Stimulated activated CD4-positive, alpha-beta T cell treated with anti-CD3 and anti-CD28 coated beads, Interleukin-12 subunit alpha, Interleukin-12 subunit beta, amount 100 ng/mL, for 24 hours (primary cell): ENCODE results near the gene SLC13A3.

Experiments used
- DNase-seq, 2 experiments: peaks; one replicate each; pipeline ENCODE4 v3.0.0-alpha.2; 2020; ENCODE audit warnings: low read depth in 2 of 2

SLC13A3 gene

GRCh38 chr20:46605181-46605580 is 46.1 kb downstream of the SLC13A3 start:
- no peak for DNase-seq

- DNase-seq, result no peak
Measured at GRCh38 chr20:46604551-46605133, 46.6 kb downstream of the SLC13A3 start.

DNA sequence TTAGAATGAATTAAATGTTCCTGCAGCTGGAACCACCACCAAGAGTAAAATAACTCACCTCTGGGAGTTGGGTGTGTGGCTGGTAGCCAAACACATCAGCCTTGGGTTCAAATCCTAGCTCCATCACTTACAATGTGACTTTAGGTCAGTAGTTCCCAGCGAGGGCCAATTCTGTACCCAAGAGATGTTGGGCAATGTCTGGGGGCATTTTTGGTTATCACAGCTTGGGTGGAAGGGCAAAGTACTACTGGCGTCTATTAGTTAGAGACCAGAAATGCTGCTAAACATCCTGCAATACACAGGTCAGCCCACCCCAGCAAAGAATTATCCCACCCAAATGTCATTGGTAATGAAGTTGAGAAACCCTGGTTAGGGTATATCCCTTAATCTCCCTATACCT is 48.8 kb downstream of the SLC13A3 start:
- DNase-seq, result no peak

- DNase-seq, result no peak
Measured at GRCh38 chr20:46601603-46602122, 49.6 kb downstream of the SLC13A3 start.

- DNase-seq, result no peak
Measured at GRCh38 chr20:46600286-46600752, 50.9 kb downstream of the SLC13A3 start.

GRCh38 chr20:46599227-46599987 is 51.9 kb downstream of the SLC13A3 start:
- DNase-seq, result no peak

GRCh38 chr20:46595933-46596332 is 55.3 kb downstream of the SLC13A3 start:
- DNase-seq, result no peak

DNA sequence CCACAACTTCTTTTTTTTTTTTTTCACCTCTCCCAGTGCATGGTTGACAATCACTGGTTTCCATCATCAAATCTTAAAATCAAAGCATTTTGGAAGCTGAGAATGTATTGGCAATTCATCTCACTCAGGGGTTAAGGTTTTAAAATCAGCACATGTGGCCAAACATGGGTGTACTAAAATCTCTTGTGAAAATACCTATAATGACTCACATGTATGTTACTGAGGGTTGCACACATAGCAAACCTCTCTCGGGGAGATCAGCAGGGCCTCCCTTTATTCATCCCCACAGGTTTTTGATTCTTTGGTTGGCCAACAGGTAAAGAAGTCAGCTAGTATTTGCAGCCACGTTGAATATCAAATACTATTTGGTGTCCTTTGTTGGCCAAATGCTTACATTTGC is 56.5 kb downstream of the SLC13A3 start:
- no peak for DNase-seq

GRCh38 chr20:46592580-46593362 is 58.5 kb downstream of the SLC13A3 start:
- peak in 1 of 2 experiments; percentile 4 for DNase-seq

DNA sequence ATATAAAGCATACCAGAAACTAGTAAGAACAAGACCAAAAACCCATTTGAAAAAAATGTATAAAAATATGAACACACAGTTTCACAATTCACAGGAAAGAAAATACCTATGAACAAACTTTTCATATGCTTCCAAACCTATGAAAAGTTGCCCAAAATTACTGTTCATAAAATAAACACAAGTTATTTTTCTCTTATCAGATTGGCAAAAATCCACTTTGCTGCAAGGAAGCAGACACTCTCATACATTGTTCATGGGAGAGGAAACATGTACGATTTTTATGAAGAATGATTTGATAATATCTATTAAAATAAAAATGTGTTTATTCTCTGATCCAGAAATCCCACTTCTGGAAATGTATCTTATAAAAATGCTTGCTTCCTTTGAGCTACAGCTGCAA is 60.8 kb downstream of the SLC13A3 start:
- no peak for DNase-seq

- no peak for DNase-seq
Measured at GRCh38 chr20:46588532-46589511, 62.4 kb downstream of the SLC13A3 start.

- no peak for DNase-seq
Measured at GRCh38 chr20:46587986-46588385, 63.3 kb downstream of the SLC13A3 start.

DNA sequence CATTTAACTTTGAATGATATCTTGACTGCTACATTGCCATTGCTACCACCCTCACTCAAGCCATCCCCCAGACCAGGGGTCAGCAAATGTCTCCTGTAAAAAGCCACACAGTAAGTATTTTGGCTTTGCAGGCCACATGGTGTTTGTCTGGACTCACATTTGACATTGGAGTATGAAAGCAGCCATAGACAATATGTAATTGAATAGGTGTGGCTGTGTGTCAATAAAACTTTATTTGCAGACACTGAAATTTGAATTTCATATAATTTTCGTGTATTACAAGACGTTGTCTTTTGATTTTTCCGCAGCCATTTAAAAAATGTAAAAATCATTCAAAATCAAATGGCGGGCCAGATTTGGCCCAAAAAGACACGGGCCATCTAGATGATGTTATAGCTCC is 64.5 kb downstream of the SLC13A3 start:
- DNase-seq, result no peak

DNA sequence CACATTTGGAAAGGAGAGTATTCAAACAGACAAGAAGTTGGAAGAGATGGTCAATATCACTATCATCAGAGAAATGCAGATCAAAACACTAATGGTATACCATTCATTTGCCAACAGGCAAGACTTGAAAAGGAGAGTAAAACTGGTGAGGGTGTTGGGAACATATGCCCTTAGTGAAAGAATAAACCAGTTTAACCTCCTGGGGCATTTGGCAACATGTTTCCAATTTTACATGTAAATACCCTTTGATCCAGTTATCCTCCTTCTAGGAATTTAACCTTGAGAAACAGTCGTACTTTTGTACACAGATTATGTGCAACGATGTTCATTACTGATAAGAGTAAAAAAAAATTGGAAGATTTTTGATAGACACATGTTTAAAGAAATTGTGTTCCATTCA is 66.8 kb downstream of the SLC13A3 start:
- DNase-seq, result no peak

DNA sequence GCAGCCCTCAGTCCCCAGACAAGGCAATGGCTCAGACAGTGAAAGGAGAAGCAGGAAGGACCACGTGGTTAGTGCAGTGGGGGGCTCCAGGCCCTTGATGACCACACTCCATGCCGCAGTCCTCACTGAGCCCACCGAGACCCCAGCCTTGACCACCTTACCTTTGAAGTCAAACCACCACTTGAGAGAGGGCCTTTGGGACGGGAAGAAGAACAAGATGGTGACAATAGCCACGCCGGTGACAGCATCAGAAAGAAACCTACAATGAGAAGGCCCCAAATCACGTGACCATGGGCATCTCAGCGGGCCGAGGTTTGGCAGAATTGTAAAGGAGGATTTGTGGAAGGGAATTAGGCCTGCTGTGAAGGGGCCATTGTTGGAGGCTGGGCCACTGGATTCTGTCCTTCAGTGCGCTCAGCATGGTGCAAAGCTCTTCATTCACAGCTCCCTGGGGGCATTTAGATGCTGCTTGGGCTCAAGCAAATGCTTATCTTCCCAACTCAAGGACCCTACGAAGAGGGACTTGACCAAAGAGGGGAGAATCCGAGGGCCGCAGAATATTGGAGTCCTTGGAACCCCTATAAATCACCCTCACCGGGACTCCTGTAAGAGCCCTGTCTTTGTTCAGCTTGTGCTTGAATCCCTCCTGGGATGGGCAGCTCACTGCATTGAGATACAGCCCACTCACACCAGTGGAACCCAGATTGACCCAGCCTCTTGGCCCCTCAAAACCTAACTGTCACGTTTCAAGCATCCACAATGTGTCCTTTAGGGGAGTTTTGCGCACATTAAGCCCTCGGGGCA is 67.6 kb downstream of the SLC13A3 start:
- no peak for DNase-seq

- no peak for DNase-seq
Measured at GRCh38 chr20:46582648-46583047, 68.6 kb downstream of the SLC13A3 start.

GRCh38 chr20:46581391-46581790 is 69.9 kb downstream of the SLC13A3 start:
- DNase-seq, result no peak

DNA sequence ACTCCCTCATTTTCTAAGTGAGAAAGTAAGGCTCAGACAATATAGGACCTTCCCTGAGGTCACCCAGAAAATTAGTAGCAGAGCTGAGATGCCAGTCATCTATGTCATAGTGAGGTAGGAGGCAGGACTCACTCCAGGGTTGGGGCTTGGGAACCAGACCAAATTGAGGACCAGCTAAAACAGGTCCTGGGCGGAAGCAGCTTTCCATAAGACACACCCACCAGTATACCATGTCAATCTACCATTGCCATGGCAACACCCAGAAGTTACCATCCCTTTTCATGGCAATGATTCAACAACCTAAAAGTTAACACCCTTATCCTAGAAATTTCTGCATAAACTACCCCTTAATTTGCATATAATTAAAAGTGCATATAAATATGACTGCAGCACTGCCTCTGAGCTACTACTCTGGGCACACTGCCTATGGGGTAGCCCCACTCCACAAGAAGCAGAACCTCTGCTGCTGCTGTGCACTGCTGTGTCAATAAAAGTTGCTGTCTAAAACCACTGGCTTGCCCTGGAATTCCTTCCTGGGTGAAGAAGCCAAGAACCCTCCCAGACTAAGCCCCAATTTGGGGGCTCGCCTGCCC is 70.5 kb downstream of the SLC13A3 start:
- DNase-seq, result no peak

DNA sequence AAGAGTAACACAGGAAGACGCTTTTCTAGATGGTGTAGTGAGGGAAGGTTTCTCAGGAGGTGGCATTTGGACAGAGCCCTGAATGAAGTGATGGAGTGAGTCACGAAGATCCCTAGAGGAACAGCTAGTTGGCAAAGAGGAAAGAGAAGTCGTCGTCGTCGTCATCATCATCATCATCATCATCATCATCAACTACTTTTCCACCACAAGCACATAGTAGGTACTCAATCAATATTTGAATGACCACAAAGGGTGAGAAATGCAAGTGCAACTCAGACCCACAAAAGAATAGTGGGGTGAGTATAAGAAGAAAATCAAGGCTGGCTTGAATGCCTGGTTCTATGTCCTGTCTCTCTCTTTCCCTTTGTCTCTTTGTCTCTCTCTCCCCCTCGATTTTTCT is 72.5 kb downstream of the SLC13A3 start:
- DNase-seq, result no peak

DNA sequence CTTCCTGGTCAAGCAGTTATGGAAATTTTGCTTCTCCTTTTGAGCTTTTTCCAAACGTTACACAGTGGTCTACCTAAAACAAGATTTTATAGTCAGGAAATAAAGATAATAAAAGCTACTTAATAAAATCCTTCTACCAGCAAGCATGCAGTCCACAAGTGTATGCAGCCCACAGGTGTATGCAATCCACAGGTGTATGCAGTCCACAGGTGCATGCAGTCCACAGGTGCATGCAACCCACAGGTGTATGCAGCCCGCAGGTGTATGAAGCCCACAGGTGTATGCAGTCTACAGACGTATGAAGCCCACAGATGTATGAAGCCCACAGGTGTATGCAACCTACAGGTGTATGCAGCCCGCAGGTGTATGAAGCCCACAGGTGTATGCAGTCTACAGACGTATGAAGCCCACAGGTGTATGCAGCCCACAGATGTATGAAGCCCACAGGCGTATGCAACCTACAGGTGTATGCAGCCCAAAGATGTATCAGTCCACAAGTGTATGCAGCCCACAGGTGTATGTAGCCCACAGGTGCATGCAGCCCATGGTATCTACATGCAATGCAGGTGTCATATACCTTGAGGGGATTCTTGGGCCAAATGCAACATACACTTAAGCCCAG is 74.4 kb downstream of the SLC13A3 start:
- DNase-seq, result no peak
